ENCODE measurements around the gene WIPF1. TPM values are rescaled to one million over a fixed set of nuclear protein-coding genes. Genes with fewer than 3 reads are reported as not detected.
A peak's percentile ranks its signal among the peaks of the same experiment; 100 is the strongest.

WIPF1 gene
- total and polyA plus RNA-seq, 2 of the 13 experiments (the other 11 are each of a cell fraction or from before 2014, with no cell fraction given), result 0.01 TPM; not detected in 1

DNA sequence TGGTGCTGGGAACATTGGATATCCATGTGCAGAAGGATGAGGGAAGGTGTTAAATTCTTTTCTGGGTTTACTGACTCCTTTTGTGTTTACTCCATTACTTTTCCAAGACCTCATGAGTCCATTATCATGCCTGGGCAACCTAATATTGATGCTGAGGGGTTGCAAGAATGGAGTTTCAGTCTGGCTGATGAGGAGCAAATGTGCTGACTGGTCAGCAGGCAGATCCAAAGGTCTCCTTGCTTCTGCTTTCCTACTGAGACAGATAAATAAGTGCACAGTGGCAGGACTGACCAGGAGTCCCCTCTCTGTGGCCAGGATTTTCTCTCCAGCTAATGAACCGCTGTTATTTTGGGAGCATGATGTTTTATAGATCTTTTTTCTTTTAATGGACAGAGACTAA lies 43.6 kb upstream of the WIPF1 start:
- no peak for DNase-seq (ENCODE audit: low spot score)
- H4K20me1 ChIP-seq (ENCODE audit: insufficient read depth, low read length), result no peaks in the 10 kb centered on the region
- intact Hi-C loops (cut with micrococcal nuclease; ENCODE audit: unreplicated experiment) (no loop called here), in situ Hi-C loops (cut with HindIII; ENCODE audit: extremely low pct_ligation_motif_present, low pct_unique_long_range_greater_than_20kb) (no loop called here)
- WGBS (ENCODE audit: low lambda C conversion rate), result 0% methylated on average over 1 of the region's 1 CpG
- no peak overlapping the region for H3K4me2 ChIP-seq (ENCODE audit: low read depth, low read length)
- ChIA-PET POLR2A (no interaction called here), CTCF (ENCODE audit: low intra/inter-chr PET ratio, low total read pairs) (no interaction called here)
- FAIRE-seq, result no peak
- H3K9ac ChIP-seq (ENCODE audit: insufficient read depth, low read depth, low read length), result no peak overlapping the region
- no peaks in the 10 kb centered on the region for H3K79me2 ChIP-seq (ENCODE audit: insufficient read depth, low read length)
- no peak overlapping the region for H3K4me3 ChIP-seq (replicated peaks in 1 of 3; ENCODE audit: insufficient read depth in 1 of 3, low read depth in 2 of 3, low read length in 3 of 3)
- H3K4me1 ChIP-seq (ENCODE audit: insufficient read depth, low read length), result no peaks in the 10 kb centered on the region
- BruUV-seq (replicated peaks), result no TSS peak
- H2AFZ ChIP-seq (ENCODE audit: low read length), result no peak overlapping the region
- no peak overlapping the region for H3K27ac ChIP-seq (ENCODE audit: extremely low read length, insufficient read depth, low read length)
- no peak for ATAC-seq
- H3K36me3 ChIP-seq (replicated peaks in 1 of 2; ENCODE audit: control insufficient read depth in 1 of 2, insufficient read depth in 2 of 2, low read length in 2 of 2), result no peaks in the 10 kb centered on the region
- H3K27me3 ChIP-seq (ENCODE audit: control insufficient read depth in 1 of 2, insufficient read depth in 2 of 2, low read length in 2 of 2), result peaks cover 0 to 8% of the 10 kb centered on the region in 2 experiments; a peak in 1 of 5 replicates
- TF ChIP-seq MAFK (conservative IDR thresholded peaks at IDR 0.05 in 1 of 2, IDR thresholded peaks at IDR 0.05 in 1 of 2; ENCODE audit: low read length in 2 of 2) (peak; percentile 40 to 70; a peak in 2 of 4 replicates), SUZ12 (IDR thresholded peaks at IDR 0.05; ENCODE audit: low read depth, low read length) (no peak), MAFF (IDR thresholded peaks at IDR 0.05; ENCODE audit: low read depth, low read length) (peak; percentile 53)
- H3K9me3 ChIP-seq (ENCODE audit: low read length), result no peaks in the 10 kb centered on the region

DNA sequence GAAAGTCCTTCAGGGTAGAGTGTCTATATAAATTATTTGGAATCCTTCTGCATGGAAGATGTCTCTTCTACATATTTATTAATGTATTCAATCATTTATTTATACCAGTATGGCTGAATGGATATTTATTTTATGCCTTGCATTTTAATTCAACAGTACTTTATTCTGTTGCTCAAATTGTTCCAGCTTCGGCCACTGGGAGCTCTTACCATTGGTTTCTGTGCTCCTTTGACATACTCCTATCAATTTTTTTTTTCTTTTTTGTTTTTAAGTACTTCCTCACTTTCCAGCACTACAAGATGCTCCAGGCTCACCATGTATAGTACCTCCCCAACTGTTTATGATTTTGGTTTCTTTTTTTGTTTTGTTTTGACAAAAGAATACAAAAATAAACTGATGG lies 39.4 kb upstream of the WIPF1 start:
- Histone ChIP-seq H3K27me3 (ENCODE audit: control insufficient read depth in 1 of 2, insufficient read depth in 2 of 2, low read length in 2 of 2) (peaks cover 2 to 26% of the 10 kb centered on the region in 2 experiments; a peak in 3 of 5 replicates), H3K9ac (ENCODE audit: insufficient read depth, low read depth, low read length) (no peak overlapping the region), H3K4me3 (replicated peaks in 1 of 3; ENCODE audit: insufficient read depth in 1 of 3, low read depth in 2 of 3, low read length in 3 of 3) (no peak overlapping the region), H3K4me2 (ENCODE audit: low read depth, low read length) (no peak overlapping the region), H3K36me3 (replicated peaks in 1 of 2; ENCODE audit: control insufficient read depth in 1 of 2, insufficient read depth in 2 of 2, low read length in 2 of 2) (no peaks in the 10 kb centered on the region), H3K79me2 (ENCODE audit: insufficient read depth, low read length) (no peaks in the 10 kb centered on the region), H3K9me3 (ENCODE audit: low read length) (no peaks in the 10 kb centered on the region), H4K20me1 (ENCODE audit: insufficient read depth, low read length) (no peaks in the 10 kb centered on the region; the same call in 1 of the 2 replicates), H3K27ac (ENCODE audit: extremely low read length, insufficient read depth, low read length) (no peak overlapping the region), H2AFZ (ENCODE audit: low read length) (no peak overlapping the region), H3K4me1 (ENCODE audit: insufficient read depth, low read length) (no peaks in the 10 kb centered on the region)
- no TSS peak for BruUV-seq (replicated peaks)
- TF ChIP-seq NFIB (CRISPR knock-in tag; IDR thresholded peaks at IDR 0.05; ENCODE audit: borderline replicate concordance), result no peak
- TF ChIP-seq, protein P1, sequence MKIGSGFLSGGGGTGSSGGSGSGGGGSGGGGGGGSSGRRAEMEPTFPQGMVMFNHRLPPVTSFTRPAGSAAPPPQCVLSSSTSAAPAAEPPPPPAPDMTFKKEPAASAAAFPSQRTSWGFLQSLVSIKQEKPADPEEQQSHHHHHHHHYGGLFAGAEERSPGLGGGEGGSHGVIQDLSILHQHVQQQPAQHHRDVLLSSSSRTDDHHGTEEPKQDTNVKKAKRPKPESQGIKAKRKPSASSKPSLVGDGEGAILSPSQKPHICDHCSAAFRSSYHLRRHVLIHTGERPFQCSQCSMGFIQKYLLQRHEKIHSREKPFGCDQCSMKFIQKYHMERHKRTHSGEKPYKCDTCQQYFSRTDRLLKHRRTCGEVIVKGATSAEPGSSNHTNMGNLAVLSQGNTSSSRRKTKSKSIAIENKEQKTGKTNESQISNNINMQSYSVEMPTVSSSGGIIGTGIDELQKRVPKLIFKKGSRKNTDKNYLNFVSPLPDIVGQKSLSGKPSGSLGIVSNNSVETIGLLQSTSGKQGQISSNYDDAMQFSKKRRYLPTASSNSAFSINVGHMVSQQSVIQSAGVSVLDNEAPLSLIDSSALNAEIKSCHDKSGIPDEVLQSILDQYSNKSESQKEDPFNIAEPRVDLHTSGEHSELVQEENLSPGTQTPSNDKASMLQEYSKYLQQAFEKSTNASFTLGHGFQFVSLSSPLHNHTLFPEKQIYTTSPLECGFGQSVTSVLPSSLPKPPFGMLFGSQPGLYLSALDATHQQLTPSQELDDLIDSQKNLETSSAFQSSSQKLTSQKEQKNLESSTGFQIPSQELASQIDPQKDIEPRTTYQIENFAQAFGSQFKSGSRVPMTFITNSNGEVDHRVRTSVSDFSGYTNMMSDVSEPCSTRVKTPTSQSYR (CRISPR knock-in tag; IDR thresholded peaks at IDR 0.05; ENCODE audit: borderline replicate concordance), result no peak
- no peak for TF ChIP-seq ZNF124 (CRISPR knock-in tag; IDR thresholded peaks at IDR 0.05)
- TF ChIP-seq ATM (IDR thresholded peaks at IDR 0.05; ENCODE audit: borderline replicate concordance), result no peak
- TF ChIP-seq SP5 (CRISPR knock-in tag; IDR thresholded peaks at IDR 0.05; ENCODE audit: borderline replicate concordance, low read depth), result no peak
- TF ChIP-seq PAWR (CRISPR knock-in tag; IDR thresholded peaks at IDR 0.05; ENCODE audit: borderline replicate concordance), result no peak
- no peak for ATAC-seq
- ChIA-PET CTCF (ENCODE audit: low intra/inter-chr PET ratio, low total read pairs) (no interaction called here), POLR2A (no interaction called here)
- no peak for DNase-seq (ENCODE audit: low spot score)
- in situ Hi-C loops (cut with HindIII; ENCODE audit: extremely low pct_ligation_motif_present, low pct_unique_long_range_greater_than_20kb) (no loop called here), intact Hi-C loops (cut with micrococcal nuclease; ENCODE audit: unreplicated experiment) (no loop called here)
- WGBS (ENCODE audit: low lambda C conversion rate), result 9% methylated on average over 1 of the region's 1 CpG
- no peak for FAIRE-seq
